ENCODE data around the gene FCRL2. TPM values are rescaled to one million over a fixed set of nuclear protein-coding genes. Genes with fewer than 3 reads are reported as not detected.

Gene FCRL2
- total RNA-seq, 3 donors from 2014 or later (not counting 1 experiment from before 2014, with no cell fraction given): 0.49 to 1.1 (median 0.88) TPM

DNA sequence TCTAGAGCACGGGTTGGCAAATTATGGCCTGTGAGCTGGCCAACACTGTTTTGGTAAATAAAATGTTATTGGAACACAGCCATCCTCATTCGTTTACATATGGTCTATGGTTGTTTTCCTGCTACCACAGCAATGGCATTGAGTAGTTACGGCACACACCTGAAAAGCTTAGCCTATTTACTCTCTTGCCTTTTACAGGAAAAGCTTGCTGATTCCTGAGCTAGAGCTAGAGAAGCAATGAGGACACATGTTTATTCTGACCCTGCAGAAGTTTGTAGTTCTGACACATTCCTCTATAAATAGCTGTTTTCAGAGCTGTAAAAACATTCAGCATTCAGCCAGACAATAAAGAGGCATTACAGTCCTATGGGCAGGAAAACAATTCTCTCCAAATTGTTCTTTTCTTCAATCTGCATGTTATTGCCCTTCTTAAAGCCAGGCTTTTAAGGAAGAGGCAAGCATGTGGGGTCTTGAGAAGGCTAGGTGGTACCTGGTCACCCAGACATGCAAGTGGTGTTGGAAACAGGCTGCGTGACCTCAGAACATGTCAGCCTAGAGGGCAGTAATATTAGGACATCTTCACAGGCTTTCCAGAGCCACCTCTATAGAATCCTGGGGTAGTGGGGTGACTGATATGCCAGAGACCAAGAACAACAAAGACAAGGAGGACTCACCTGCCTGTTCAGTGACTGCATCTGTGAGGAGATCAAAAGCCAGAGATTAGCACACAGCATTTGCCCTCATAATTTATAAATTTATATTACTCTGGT, 1.6 kb downstream of the FCRL2 start:
- no peak overlapping the region for H3K27ac Mint-ChIP-seq
- H3K27ac ChIP-seq (ENCODE audit: low read length): no peak overlapping the region
- H3K4me3 Mint-ChIP-seq: no peak overlapping the region
- no peaks in the 10 kb centered on the region for H3K27me3 Mint-ChIP-seq (ENCODE audit: low read depth in 2 of 2)
- H3K36me3 ChIP-seq (ENCODE audit: control insufficient read depth, insufficient read depth, low read length): no peaks in the 10 kb centered on the region
- DNase-seq (no peak), ATAC-seq (no peak)
- H3K9me3 Mint-ChIP-seq: no peaks in the 10 kb centered on the region
- no peaks in the 10 kb centered on the region for H3K27me3 ChIP-seq (ENCODE audit: control insufficient read depth, insufficient read depth, low read length)
- H3K4me1 ChIP-seq (ENCODE audit: control insufficient read depth, insufficient read depth, low read length): peaks cover 28% of the 10 kb centered on the region
- H3K4me3 ChIP-seq (ENCODE audit: low read length): no peak overlapping the region
- TF ChIP-seq, protein P1, sequence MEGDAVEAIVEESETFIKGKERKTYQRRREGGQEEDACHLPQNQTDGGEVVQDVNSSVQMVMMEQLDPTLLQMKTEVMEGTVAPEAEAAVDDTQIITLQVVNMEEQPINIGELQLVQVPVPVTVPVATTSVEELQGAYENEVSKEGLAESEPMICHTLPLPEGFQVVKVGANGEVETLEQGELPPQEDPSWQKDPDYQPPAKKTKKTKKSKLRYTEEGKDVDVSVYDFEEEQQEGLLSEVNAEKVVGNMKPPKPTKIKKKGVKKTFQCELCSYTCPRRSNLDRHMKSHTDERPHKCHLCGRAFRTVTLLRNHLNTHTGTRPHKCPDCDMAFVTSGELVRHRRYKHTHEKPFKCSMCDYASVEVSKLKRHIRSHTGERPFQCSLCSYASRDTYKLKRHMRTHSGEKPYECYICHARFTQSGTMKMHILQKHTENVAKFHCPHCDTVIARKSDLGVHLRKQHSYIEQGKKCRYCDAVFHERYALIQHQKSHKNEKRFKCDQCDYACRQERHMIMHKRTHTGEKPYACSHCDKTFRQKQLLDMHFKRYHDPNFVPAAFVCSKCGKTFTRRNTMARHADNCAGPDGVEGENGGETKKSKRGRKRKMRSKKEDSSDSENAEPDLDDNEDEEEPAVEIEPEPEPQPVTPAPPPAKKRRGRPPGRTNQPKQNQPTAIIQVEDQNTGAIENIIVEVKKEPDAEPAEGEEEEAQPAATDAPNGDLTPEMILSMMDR (IDR thresholded peaks at IDR 0.05): no peak
- intact Hi-C loops (cut with micrococcal nuclease): loop anchor here (10.0 kb wide), 1 partner anchor 50 kb away; no protein-coding TSS in a partner anchor
- H3K36me3 Mint-ChIP-seq: no peaks in the 10 kb centered on the region
- no peaks in the 10 kb centered on the region for H3K9me3 ChIP-seq (ENCODE audit: control insufficient read depth, insufficient read depth, low read length)
- 84% methylated on average over 4 of the region's 4 CpGs for WGBS (ENCODE audit: insufficient coverage)
- H3K4me1 Mint-ChIP-seq: peaks cover 39 to 40% of the 10 kb centered on the region in 2 donors

GRCh38 chr1:157774412-157774811, 2.5 kb downstream of the FCRL2 start:
- Mint-ChIP-seq H3K27ac (no peak overlapping the region), H3K4me1 (peaks cover 39 to 46% of the 10 kb centered on the region in 2 donors), H3K27me3 (ENCODE audit: low read depth in 2 of 2) (no peaks in the 10 kb centered on the region), H3K4me3 (no peak overlapping the region), H3K9me3 (no peaks in the 10 kb centered on the region), H3K36me3 (no peaks in the 10 kb centered on the region)
- H3K4me1 ChIP-seq (ENCODE audit: control insufficient read depth, insufficient read depth, low read length): peaks cover 35% of the 10 kb centered on the region
- H3K27me3 ChIP-seq (ENCODE audit: control insufficient read depth, insufficient read depth, low read length): no peaks in the 10 kb centered on the region
- DNase-seq (no peak), ATAC-seq (no peak)
- H3K9me3 ChIP-seq (ENCODE audit: control insufficient read depth, insufficient read depth, low read length): no peaks in the 10 kb centered on the region
- no peak overlapping the region for H3K4me3 ChIP-seq (ENCODE audit: low read length)
- TF ChIP-seq, protein P1 (IDR thresholded peaks at IDR 0.05): no peak
- H3K27ac ChIP-seq (ENCODE audit: low read length): no peak overlapping the region
- H3K36me3 ChIP-seq (ENCODE audit: control insufficient read depth, insufficient read depth, low read length): no peaks in the 10 kb centered on the region
- intact Hi-C loops (cut with micrococcal nuclease): loop anchor here (10.0 kb wide), 1 partner anchor 50 kb away; no protein-coding TSS in a partner anchor
- 50% methylated on average over 2 of the region's 2 CpGs for WGBS (ENCODE audit: insufficient coverage)

DNA sequence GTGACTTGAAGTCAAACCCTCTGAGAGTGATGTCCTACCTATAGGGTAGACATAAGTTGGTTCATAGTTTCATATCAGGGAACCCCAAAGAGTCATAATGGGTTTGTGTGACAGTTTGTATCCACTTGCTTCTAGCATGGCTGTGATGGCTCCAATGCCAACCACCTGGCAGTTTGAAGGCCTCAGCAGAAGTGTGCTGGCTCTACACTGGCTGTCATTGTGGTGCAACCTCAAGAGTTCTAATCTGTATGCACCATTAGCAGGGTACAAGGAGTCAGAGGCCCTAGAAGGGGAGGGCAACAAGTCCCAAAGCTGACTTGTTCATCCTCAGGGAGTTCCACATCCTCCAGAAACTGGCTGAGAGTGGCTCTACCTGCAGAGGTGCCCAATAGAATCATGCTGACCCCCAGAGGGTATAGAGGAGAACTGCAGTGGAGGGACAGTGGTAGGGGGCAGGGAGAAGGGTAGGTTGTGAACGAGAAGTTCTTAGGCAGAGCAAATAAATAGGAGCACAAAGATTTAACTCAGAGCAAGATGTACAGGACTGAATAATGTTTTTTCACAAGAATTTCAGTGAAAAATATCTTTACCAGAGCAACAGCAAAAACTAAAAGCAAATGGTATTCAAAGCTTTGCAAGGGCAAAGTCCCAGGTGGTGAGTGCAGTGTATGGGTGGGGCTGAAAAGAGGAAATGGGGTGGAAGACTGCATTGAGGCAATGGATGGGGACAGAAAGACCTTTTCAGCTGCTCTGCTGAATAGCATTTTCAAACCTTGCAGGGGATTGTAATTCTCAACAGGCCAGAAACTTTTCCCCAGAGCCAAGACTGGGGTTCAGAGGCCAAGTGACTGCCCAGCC, 3.2 kb downstream of the FCRL2 start:
- Histone ChIP-seq H3K4me3 (ENCODE audit: low read length) (no peak overlapping the region), H3K27me3 (ENCODE audit: control insufficient read depth, insufficient read depth, low read length) (no peaks in the 10 kb centered on the region), H3K9me3 (ENCODE audit: control insufficient read depth, insufficient read depth, low read length) (no peaks in the 10 kb centered on the region), H3K27ac (ENCODE audit: low read length) (no peak overlapping the region), H3K4me1 (ENCODE audit: control insufficient read depth, insufficient read depth, low read length) (peaks cover 35% of the 10 kb centered on the region), H3K36me3 (ENCODE audit: control insufficient read depth, insufficient read depth, low read length) (no peaks in the 10 kb centered on the region)
- H3K4me1 Mint-ChIP-seq: peaks cover 39 to 46% of the 10 kb centered on the region in 2 donors
- H3K36me3 Mint-ChIP-seq: no peaks in the 10 kb centered on the region
- DNase-seq (peak in 1 of 2 donors; percentile 53), ATAC-seq (peak; percentile 76 to 97 (median 93))
- WGBS (ENCODE audit: insufficient coverage): 17% methylated on average over 1 of the region's 1 CpG
- intact Hi-C loops (cut with micrococcal nuclease): loop anchor here (1.0 to 10.0 kb wide), 2 partner anchors 49 to 193 kb away; no protein-coding TSS in a partner anchor
- no peaks in the 10 kb centered on the region for H3K9me3 Mint-ChIP-seq
- peak overlapping the region in 1 of 2 donors; percentile 63 for H3K27ac Mint-ChIP-seq
- no peak overlapping the region for H3K4me3 Mint-ChIP-seq
- TF ChIP-seq, protein P1 (IDR thresholded peaks at IDR 0.05): peak; percentile 76
- H3K27me3 Mint-ChIP-seq (ENCODE audit: low read depth in 2 of 2): no peaks in the 10 kb centered on the region
